Activated CD8-positive, alpha-beta memory T cell treated with anti-CD3 and anti-CD28 coated beads, Interleukin-2, amount 10 ng/mL, durations not matched to agents 7 days and 5 days (primary cell): ENCODE data around the gene ICOS. TPM values are rescaled to one million over a fixed set of nuclear protein-coding genes. Genes with fewer than 3 reads are reported as not detected.

ENCODE experiments used
- ATAC-seq: fragments of 150-1000 bp; cut with Tn5 transposase; one replicate; pipeline ENCODE4 v1.10.0; 2021; ENCODE audit warnings: moderate library complexity
- CTCF ChIA-PET: fragments of 350-600 bp; sonication (Branson Sonifier 250); formaldehyde crosslinking; loops from one replicate; lab custom pipeline; 2021; ENCODE audit warnings: antibody characterized with exemption; lab: Charles Lee
- DNase-seq: peaks from one replicate; pipeline ENCODE4 v3.0.0-alpha.2; 2020
- H3K27ac Mint-ChIP-seq: one replicate; pipeline ENCODE4 v1.8.0; 2021; ENCODE audit warnings: mild to moderate bottlenecking, mixed read lengths
- H3K27me3 Mint-ChIP-seq: one replicate; pipeline ENCODE4 v1.8.0; 2021; ENCODE audit warnings: mixed read lengths
- H3K36me3 Mint-ChIP-seq: one replicate; pipeline ENCODE4 v1.8.0; 2021; ENCODE audit warnings: mild to moderate bottlenecking, mixed read lengths
- H3K4me1 Mint-ChIP-seq: one replicate; pipeline ENCODE4 v1.8.0; 2021; ENCODE audit warnings: mixed read lengths
- H3K4me3 Mint-ChIP-seq: one replicate; pipeline ENCODE4 v1.8.0; 2021; ENCODE audit warnings: mild to moderate bottlenecking, moderate library complexity, mixed read lengths
- H3K9me3 Mint-ChIP-seq: one replicate; pipeline ENCODE4 v1.8.0; 2022; ENCODE audit warnings: low read depth, mixed read lengths
- total RNA-seq, 2 experiments: library from RNA; stranded (reverse); gene quantifications; one replicate each; pipeline ENCODE4 v1.2.3, GENCODE V29; 2021

ICOS gene
- total RNA-seq, 2 experiments from 2014 or later: 26.9 to 49.7 TPM

- Mint-ChIP-seq H3K9me3 (peaks cover 16% of the 10 kb centered on the region), H3K36me3 (peaks cover 36% of the 10 kb centered on the region), H3K27me3 (no peaks in the 10 kb centered on the region), H3K27ac (no peak overlapping the region), H3K4me1 (peaks cover 3% of the 10 kb centered on the region), H3K4me3 (no peak overlapping the region)
- ATAC-seq (no peak), DNase-seq (no peak)
- CTCF ChIA-PET: interaction anchor here (1.0 to 1.5 kb wide), 4 partner anchors 9 to 46 kb away, joined by 3 to 4 read pairs (median 4); no protein-coding TSS in a partner anchor
Measured at GRCh38 chr2:203904022-203904421, 32.5 kb upstream of the ICOS start.

GRCh38 chr2:203905656-203906055 lies 30.9 kb upstream of the ICOS start:
- Mint-ChIP-seq H3K27me3 (no peaks in the 10 kb centered on the region), H3K4me3 (no peak overlapping the region), H3K9me3 (peaks cover 15% of the 10 kb centered on the region), H3K4me1 (peaks cover 17% of the 10 kb centered on the region), H3K27ac (no peak overlapping the region), H3K36me3 (peaks cover 32% of the 10 kb centered on the region)
- CTCF ChIA-PET: interaction anchor here (2.4 kb wide), 1 partner anchor 90 kb away, joined by 10 read pairs; no protein-coding TSS in a partner anchor
- DNase-seq: no peak
- no peak for ATAC-seq

GRCh38 chr2:203908066-203908796 lies 28.3 kb upstream of the ICOS start:
- H3K4me1 Mint-ChIP-seq: peaks cover 17% of the 10 kb centered on the region
- peaks cover 3% of the 10 kb centered on the region for H3K9me3 Mint-ChIP-seq
- H3K27me3 Mint-ChIP-seq: no peaks in the 10 kb centered on the region
- CTCF ChIA-PET: interaction anchor here (1.3 to 3.1 kb wide), 3 partner anchors 93 to 424 kb away, joined by 3 to 35 read pairs (median 15); no protein-coding TSS in a partner anchor
- H3K27ac Mint-ChIP-seq: no peak overlapping the region
- H3K36me3 Mint-ChIP-seq: peaks cover 16% of the 10 kb centered on the region
- ATAC-seq (no peak), DNase-seq (no peak)
- no peak overlapping the region for H3K4me3 Mint-ChIP-seq

GRCh38 chr2:203908797-203909185 lies 27.8 kb upstream of the ICOS start:
- CTCF ChIA-PET: interaction anchor here (0.7 to 3.1 kb wide), 16 partner anchors 9 to 428 kb away, joined by 3 to 35 read pairs (median 6); partner anchors contain the start of gene CTLA4
- ATAC-seq: no peak
- Mint-ChIP-seq H3K9me3 (peaks cover 3% of the 10 kb centered on the region), H3K4me1 (peaks cover 19% of the 10 kb centered on the region), H3K27ac (peak overlapping the region; percentile 12), H3K36me3 (peaks cover 13% of the 10 kb centered on the region), H3K4me3 (no peak overlapping the region), H3K27me3 (no peaks in the 10 kb centered on the region)
- DNase-seq: no peak

- no peaks in the 10 kb centered on the region for H3K27me3 Mint-ChIP-seq
- DNase-seq: no peak
- H3K4me1 Mint-ChIP-seq: peaks cover 25% of the 10 kb centered on the region
- peak; percentile 74 for ATAC-seq
- CTCF ChIA-PET: interaction anchor here (0.6 to 3.1 kb wide), 35 partner anchors 8 to 684 kb away, joined by 3 to 35 read pairs (median 4); partner anchors contain the start of genes CTLA4 and CYP20A1
- peaks cover 3% of the 10 kb centered on the region for H3K9me3 Mint-ChIP-seq
- H3K4me3 Mint-ChIP-seq: peak overlapping the region; percentile 0
- peaks cover 11% of the 10 kb centered on the region for H3K36me3 Mint-ChIP-seq
- peak overlapping the region; percentile 12 for H3K27ac Mint-ChIP-seq
Measured at GRCh38 chr2:203909261-203909967, 27.1 kb upstream of the ICOS start.

GRCh38 chr2:203909974-203910373 lies 26.6 kb upstream of the ICOS start:
- ATAC-seq (peak; percentile 45), DNase-seq (no peak)
- H3K4me1 Mint-ChIP-seq: peaks cover 30% of the 10 kb centered on the region
- CTCF ChIA-PET: interaction anchor here (0.8 to 3.1 kb wide), 32 partner anchors 9 to 684 kb away, joined by 3 to 35 read pairs (median 4); partner anchors contain the start of genes CTLA4 and CYP20A1
- H3K27ac Mint-ChIP-seq: peak overlapping the region; percentile 9
- H3K4me3 Mint-ChIP-seq: no peak overlapping the region
- no peaks in the 10 kb centered on the region for H3K9me3 Mint-ChIP-seq
- H3K27me3 Mint-ChIP-seq: no peaks in the 10 kb centered on the region
- H3K36me3 Mint-ChIP-seq: peaks cover 7% of the 10 kb centered on the region

GRCh38 chr2:203913947-203914346 lies 22.6 kb upstream of the ICOS start:
- Mint-ChIP-seq H3K4me3 (no peak overlapping the region), H3K27me3 (no peaks in the 10 kb centered on the region), H3K4me1 (peaks cover 43% of the 10 kb centered on the region), H3K36me3 (no peaks in the 10 kb centered on the region), H3K27ac (no peak overlapping the region), H3K9me3 (no peaks in the 10 kb centered on the region)
- DNase-seq (no peak), ATAC-seq (no peak)
- CTCF ChIA-PET: interaction anchor here (0.7 to 1.3 kb wide), 4 partner anchors 10 to 1388 kb away, joined by 3 to 4 read pairs (median 4); no protein-coding TSS in a partner anchor

- Mint-ChIP-seq H3K4me1 (peaks cover 36% of the 10 kb centered on the region), H3K27ac (peak overlapping the region; percentile 42), H3K36me3 (no peaks in the 10 kb centered on the region), H3K27me3 (no peaks in the 10 kb centered on the region), H3K4me3 (no peak overlapping the region), H3K9me3 (no peaks in the 10 kb centered on the region)
- CTCF ChIA-PET: interaction anchor here (0.7 to 1.4 kb wide), 9 partner anchors 11 to 1389 kb away, joined by 3 to 4 read pairs (median 3); no protein-coding TSS in a partner anchor
- peak; percentile 68 for DNase-seq
- ATAC-seq: peak; percentile 63
Measured at GRCh38 chr2:203914546-203915182, 21.9 kb upstream of the ICOS start.

GRCh38 chr2:203915256-203915655 lies 21.3 kb upstream of the ICOS start:
- CTCF ChIA-PET: interaction anchor here (0.9 to 1.4 kb wide), 4 partner anchors 39 to 108 kb away, joined by 3 to 4 read pairs (median 3); no protein-coding TSS in a partner anchor
- Mint-ChIP-seq H3K4me3 (no peak overlapping the region), H3K27me3 (no peaks in the 10 kb centered on the region), H3K27ac (no peak overlapping the region), H3K4me1 (peaks cover 30% of the 10 kb centered on the region), H3K36me3 (no peaks in the 10 kb centered on the region), H3K9me3 (no peaks in the 10 kb centered on the region)
- DNase-seq (no peak), ATAC-seq (no peak)

- Mint-ChIP-seq H3K4me3 (no peak overlapping the region), H3K9me3 (no peaks in the 10 kb centered on the region), H3K27ac (no peak overlapping the region), H3K36me3 (no peaks in the 10 kb centered on the region), H3K27me3 (no peaks in the 10 kb centered on the region), H3K4me1 (peaks cover 28% of the 10 kb centered on the region)
- ATAC-seq: no peak
- CTCF ChIA-PET: interaction anchor here (1.1 kb wide), 1 partner anchor 12 kb away, joined by 6 read pairs; no protein-coding TSS in a partner anchor
- DNase-seq: no peak
Measured at GRCh38 chr2:203916756-203917155, 19.8 kb upstream of the ICOS start.

GRCh38 chr2:203918264-203918663 lies 18.3 kb upstream of the ICOS start:
- H3K4me3 Mint-ChIP-seq: no peak overlapping the region
- H3K9me3 Mint-ChIP-seq: no peaks in the 10 kb centered on the region
- H3K4me1 Mint-ChIP-seq: peaks cover 28% of the 10 kb centered on the region
- H3K27ac Mint-ChIP-seq: no peak overlapping the region
- no peaks in the 10 kb centered on the region for H3K36me3 Mint-ChIP-seq
- no peak for ATAC-seq
- H3K27me3 Mint-ChIP-seq: peaks cover 3% of the 10 kb centered on the region
- no peak for DNase-seq
- CTCF ChIA-PET: interaction anchor here (0.9 kb wide), 1 partner anchor 84 kb away, joined by 3 read pairs; no protein-coding TSS in a partner anchor

- no peaks in the 10 kb centered on the region for H3K36me3 Mint-ChIP-seq
- H3K4me1 Mint-ChIP-seq: peaks cover 25% of the 10 kb centered on the region
- no peaks in the 10 kb centered on the region for H3K9me3 Mint-ChIP-seq
Measured at GRCh38 chr2:203918839-203919238, 17.7 kb upstream of the ICOS start.

More at GRCh38 chr2:203918839-203919238, 17.7 kb upstream of the ICOS start:
- no peak overlapping the region for H3K27ac Mint-ChIP-seq
- H3K27me3 Mint-ChIP-seq: peaks cover 3% of the 10 kb centered on the region
- CTCF ChIA-PET: interaction anchor here (0.9 kb wide), 1 partner anchor 10 kb away, joined by 5 read pairs; no protein-coding TSS in a partner anchor
- no peak for ATAC-seq
- H3K4me3 Mint-ChIP-seq: no peak overlapping the region
- no peak for DNase-seq
